ENCODE data around the gene MMD2.
"Not testable (repeated sequence)": the region's sequence is repeated elsewhere in the genome, so short reads cannot be mapped to it uniquely, and the experiment has no call there.

The MMD2 gene, protein sequence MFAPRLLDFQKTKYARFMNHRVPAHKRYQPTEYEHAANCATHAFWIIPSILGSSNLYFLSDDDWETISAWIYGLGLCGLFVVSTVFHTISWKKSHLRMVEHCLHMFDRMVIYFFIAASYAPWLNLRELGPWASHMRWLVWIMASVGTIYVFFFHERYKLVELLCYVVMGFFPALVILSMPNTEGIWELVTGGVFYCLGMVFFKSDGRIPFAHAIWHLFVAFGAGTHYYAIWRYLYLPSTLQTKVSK

DNA sequence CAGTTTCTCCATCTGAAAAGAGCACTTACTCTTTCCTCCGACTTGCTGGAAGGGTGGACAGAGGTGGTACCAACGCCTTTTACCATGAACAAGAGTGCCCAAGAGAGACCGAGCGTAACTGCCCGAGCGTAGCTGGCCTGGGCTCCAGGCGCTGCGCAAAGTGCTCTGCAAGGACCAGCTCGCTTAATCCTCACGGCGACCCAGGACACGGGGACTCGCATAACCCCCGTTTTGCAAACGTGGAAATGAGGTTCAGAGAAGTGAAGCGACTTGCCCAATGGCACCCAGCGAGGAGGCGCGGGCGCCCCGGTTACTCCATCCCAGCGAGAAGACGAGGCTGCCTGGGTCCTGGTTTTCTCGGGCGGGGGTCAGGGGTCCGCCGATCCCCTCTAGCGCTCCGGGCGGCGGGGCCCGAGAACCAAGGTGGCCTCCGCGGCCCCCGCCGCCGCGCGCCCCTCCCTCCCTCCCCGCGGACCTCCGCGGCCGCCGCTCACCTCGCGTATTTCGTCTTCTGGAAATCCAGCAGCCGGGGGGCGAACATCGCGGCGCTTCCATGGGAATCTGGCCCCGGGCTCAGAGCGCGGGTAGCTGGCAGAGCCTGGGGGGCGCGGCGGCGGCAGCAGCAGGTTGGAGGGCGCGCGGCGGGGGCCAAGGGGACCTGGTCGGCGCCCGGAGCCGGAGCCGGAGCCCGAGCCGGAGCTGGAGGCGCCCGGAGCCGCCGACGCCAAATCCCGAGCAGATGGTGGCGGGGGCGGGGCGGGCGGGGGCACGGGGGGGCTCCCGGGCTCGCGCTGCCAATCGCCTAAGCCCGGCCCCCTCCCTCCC is at the start of gene MMD2:
Gene MMD2 (minus strand): TSS at position 711 of the 825 bp plus-strand sequence. CDS start 170 bp downstream, at position 541.
- DNase-seq: peak; percentile 45

DNA sequence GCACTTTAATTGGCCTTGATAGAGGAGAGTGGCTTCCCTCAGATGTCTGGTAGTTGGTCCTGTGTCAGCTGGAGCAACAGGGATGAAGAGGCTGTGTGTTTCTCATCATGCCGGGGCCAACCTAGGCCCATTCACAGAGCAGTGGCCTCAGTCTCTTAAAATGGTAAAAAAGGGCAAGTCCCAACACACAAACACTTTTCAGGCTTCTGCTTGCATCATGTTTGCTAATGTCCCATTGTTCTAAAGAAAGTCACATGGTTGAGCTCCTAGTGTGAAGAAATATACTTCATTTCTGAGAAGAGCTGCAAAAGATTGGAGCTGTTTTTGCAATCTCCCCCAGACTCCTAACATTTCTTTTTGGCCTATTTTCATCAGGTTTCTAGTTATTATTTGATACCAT is 46.1 kb upstream of the MMD2 start:
- no peak for DNase-seq

DNA sequence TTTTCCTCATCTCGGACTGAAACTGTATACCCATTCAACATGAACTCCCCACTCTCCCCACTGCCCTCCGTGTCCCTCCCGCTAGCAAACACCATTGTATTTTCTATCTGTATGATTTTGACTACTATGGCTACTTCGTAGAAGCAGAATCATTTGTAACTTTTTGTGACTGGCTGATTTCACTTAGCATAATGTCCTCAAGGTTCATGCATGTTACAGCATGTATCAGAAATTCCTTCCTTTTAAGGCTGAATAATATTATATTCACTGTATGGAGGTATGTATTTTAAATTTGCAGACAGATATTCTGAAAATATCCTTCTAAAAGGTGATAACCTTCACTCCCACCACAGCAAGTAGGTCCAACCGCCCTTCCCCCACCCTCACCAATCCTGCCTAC is 42.9 kb upstream of the MMD2 start:
- DNase-seq: no peak

DNA sequence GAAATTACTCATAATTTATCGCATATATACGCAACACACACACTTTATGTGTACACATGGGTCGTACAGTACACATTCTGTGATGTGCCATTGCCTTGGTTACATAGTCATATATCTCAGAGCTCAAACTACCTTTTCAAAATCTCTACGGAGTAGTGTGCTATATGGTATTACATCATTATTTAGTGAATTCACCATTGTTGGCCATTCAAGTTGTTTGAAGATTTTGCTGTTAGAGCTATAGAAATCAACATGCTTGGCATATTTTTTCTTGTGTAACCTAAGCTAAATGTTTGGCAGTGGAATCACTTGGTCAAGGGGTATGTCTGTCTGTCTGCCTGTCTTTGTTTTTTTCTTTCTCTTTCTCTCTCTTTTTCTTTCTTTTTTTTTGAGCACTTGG is 42.0 kb upstream of the MMD2 start:
- DNase-seq: no peak

DNA sequence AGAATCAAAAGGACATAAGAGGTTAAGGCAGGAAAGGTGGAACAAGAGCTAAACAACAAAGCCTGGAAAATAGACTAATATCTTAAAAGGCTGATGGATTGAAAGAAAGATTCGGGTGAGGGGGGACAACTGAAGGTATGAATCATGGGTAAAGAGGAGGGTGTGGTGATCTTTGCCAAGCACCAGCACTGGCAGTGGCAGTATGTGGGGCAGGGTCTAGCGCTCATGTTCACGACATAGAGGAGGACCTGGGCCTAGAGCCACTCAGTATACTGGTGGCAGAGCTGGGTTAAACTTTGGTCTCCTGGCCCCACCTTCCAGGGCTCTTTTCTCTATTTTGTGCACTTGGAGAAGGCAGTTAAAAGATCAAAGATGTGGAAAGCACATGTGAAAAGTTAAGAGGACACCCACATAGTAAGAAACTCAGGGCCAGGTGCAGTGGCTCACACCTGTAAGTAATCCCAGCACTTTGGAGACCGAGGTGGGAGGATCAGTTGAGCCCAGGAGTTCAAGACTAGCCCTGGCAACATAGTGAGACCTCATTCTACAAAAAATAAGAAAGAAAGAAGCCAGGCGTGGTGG is 40.5 kb upstream of the MMD2 start:
- DNase-seq: no peak

DNA sequence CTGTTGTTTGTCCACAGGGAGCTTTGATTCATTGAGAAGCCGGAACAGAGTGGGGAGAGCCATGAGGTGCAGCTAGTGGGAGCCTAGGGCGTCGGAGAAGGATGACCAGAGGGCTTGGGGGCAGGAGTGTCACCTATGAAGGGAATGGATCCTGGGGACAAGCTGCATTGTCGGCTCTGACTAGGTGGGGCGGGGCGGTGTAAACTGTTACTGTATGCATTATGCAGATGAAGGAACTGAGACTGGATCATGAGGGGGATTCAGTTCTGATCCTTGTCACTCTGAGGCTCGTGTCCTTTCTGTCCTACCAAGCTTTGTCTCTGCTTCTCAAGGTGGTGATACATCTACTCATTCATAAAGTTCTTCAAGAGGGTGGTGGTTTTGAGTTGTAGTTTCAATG is 39.9 kb upstream of the MMD2 start:
- no peak for DNase-seq

DNA sequence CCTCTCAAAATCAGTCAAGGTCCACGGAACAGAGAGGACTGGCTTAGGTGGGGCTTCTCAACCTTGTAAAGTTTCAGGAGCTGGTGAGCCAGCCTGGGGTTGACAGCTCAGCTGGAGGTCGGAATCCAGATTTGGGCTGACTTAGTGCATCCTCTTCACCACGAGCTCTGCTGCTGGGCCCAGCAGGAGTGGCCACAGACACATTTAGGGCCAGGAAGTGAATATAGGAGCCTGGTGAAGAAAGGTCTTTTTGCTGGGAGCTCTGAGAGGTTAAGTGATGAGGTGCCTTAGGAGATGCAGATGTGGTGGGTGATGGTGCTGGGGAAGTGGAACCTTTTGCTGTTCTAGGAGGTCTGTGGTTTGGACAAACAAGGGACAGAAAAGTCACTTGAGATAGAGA is 39.3 kb upstream of the MMD2 start:
- no peak for DNase-seq

DNA sequence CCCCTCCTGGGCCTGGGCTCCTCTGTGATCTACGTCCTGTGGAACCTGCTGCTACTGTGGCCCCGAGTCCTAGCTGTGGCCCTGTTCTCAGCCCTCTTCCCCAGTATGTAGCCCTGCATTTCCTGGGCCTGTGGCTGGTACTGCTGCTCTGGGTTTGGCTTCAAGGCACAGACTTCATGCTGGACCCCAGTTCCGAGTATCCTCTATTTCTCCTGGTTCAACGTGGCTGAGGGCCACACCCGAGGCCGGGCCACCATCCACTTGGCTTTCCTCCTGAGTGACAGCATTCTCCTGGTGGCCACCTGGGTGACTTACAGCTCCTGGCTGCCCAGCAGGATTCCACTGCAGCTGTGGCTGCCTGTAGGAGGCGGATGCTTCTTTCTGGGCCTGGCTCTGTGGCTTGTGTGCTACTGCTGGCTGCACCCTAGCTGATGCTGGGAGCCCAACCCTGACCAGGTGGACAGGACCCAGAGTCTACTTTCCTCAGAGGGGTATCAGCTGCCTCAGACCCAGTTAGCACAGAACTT is 37.8 kb upstream of the MMD2 start:
- DNase-seq: no peak

DNA sequence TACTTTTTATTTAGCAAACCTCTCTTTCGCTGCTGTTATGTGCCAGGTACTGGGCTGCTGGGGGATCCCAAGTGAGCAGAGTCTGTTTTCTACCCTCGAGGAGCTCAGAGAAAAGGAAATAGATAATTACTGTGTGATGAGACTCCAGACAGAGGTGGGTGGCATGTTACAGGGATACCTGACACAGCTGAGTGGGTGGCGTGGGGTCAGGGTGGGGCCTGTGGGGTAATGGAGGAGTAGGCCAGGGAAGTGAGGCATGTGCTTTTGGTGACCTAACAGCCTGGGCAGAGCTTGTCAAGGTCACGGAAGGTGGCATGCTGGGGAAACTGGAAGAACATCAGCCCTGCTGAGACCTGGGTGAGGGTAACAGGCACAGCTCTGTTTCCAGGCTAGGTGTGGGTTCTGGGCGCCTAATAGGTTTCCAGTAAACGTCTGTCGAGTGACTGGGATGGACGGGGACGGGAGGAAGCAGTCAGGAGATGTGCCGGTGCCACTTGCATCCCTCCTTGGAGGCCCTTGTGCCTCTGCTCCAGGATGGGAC is 36.5 kb upstream of the MMD2 start:
- DNase-seq: no peak

DNA sequence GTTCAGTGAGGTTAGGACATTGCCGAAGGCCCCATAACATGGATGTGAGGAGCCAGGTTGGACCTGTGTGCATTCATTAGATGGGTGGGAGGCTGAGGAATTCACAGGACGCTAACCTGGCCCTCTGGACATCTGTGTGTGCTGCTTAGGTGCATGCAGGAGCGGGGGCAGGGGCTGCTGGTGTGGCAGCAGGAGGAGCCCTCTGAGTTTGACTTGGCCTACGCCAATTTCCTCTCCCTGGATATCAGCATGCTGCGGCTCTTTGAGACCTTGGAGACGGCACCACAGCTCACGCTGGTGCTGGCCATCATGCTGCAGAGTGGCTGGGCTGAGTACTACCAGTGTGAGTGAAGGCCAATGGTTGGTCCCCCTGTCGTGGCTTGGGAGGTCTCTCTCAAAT is 34.5 kb upstream of the MMD2 start:
- DNase-seq: no peak

DNA sequence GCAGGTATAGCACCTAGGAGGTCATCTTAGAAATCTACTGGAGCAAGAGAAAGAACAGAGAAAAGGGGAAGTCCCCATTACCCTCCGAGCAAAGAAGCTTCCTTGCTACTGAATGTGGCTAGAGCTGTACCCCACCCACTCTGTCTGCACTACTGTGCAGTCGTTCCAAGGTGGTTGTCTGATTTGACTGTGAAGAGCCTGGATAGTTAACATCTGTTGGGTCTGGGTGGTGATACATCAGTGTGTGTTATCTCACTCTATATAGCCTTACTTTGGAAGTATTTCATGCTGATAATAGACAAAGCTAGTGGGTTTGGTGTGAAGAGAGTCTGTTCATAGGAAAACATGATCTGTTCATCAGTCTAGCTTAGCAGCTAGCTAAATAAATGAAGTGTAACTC is 23.8 kb upstream of the MMD2 start:
- not testable (repeated sequence) for DNase-seq

DNA sequence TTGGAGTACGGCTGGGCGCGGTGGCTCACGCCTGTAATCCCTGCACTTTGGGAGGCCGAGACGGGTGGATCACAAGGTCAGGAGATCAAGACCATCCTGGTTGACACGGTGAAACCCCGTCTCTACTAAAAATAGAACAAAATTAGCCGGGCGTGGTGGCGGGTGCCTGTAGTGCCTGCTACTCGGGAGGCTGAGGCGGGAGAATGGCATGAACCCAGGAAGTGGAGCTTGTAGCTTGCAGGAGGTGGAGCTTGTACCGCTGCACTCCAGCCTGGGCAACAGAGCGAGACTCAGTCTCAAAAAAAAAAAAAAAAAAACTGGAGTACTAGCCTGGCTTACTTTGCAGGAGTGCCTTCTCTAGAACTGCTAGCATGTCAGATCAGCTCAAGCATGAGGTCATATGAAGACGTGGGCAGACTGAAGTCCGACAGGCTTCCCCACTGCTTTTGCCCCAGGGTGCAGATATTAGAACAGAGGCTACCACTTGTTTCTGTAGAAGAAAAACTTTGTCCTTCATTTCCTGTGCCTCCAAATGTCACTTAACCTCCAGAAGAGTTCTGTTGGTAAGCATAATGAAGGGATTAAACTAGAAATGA is 22.4 kb upstream of the MMD2 start:
- not testable (repeated sequence) for DNase-seq

DNA sequence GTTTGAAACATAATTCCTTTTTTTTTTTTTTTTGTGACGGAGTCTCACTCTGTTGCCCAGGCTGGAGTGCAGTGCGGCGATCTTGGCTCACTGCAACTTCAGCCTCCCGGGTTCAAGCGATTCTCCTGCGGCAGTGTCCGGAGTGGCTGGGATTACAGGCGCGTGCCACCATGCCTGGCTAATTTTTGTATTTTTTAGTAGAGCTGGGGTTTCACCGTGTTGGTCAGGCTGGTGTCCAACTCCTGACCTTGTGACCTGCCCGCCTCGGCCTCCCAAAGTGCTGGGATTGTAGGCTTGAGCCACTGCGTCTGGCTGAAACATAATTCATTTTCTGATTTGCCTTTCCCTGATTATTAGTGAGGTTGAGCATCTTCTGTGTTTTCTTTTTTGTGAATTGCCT is 16.6 kb upstream of the MMD2 start:
- not testable (repeated sequence) for DNase-seq

DNA sequence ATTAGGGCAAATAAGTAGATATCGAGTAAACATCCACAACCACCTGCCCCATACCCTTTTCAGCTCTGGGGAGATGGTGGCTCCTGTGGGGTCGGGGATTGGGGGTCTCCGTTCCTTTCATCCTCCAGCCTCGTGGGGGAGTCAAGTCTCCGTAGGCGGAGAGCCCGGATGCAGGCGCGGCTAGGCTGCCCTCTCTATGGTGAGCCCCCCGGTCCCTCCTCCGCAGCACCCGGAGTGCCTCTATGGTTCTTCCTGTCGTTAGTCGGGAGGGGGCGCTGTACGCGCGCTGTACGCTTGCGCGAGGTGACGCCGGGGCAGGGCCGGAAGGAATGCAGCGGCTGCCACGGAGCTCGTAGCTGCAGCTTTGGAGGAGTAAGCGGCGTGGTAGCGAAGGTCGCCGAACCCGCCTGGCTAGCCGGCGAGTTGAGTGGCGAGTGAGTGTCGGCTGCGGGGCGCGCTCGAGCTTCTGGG is 14.8 kb upstream of the MMD2 start:
- DNase-seq: peak; percentile 93

DNA sequence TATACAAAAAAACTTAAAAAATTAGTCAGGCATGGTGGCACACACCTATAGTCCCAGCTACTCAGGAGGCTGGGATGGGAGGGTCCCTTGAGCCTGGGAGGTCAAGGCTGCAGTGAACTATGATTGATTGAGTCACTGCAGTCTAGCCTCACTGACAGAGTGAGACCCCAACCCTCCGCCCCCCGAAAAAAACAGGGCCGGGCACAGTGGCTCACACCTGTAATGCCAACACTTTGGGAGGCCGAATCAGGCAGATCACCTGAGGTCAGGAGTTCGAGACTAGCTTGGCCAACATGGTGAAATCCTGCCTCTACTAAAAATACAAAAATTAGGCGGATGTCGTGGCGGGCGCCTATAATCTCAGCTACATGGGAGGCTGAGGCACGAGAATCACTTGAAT is 13.5 kb upstream of the MMD2 start:
- not testable (repeated sequence) for DNase-seq

DNA sequence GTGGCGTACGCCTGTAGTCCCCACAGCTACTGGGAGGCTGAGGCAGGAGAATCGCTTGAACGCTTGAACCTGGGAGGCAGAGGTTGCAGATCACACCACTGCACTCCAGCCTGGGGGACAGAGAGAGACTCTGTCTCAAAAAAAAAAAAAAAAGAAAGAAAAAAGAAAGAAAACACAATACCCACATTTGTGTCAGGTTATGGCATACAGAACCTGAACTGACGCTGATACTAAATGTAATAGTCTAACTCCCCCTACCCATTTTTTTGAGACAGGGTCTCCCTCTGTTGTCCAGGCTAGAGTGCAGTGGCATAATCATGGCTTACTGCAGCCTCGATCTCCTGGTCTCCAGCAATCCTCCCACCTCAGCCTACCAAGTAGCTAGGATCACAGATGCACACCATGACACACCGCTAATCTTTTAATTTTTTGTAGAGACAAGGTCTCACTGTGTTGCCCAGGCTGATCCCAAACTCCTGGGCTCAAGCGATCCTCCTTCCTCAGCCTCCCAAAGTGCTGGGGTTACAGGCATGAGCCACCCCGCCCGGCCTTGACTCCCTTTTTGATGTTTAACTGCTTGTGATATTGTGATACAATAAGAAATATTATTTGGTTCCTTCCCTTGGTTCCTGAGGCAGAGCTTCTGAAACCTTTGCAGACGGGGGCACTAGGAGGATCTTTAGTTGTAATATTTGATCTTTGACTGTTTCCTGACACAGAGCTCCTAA is 6.5 kb upstream of the MMD2 start:
- DNase-seq: no peak

DNA sequence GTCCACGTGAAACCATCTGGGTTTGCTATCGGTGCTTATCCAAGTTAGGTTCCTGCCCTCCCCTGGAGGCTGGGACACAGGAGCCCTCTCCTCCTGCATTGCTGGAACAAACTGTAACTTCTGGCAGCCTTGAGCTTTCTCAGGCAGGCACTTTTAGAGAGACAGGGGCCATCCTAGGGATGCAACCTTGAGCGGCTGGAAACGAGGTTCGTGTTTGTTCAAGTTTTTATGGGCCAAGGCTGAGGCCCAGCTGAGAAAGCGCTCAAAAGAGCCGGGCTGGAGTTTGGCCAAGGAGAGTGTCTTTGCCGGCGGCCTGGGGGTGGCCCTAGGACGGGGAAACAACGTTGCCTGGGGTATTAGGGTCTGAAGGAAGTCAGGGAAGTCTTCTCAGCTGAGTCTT is 5.5 kb upstream of the MMD2 start:
- no peak for DNase-seq

DNA sequence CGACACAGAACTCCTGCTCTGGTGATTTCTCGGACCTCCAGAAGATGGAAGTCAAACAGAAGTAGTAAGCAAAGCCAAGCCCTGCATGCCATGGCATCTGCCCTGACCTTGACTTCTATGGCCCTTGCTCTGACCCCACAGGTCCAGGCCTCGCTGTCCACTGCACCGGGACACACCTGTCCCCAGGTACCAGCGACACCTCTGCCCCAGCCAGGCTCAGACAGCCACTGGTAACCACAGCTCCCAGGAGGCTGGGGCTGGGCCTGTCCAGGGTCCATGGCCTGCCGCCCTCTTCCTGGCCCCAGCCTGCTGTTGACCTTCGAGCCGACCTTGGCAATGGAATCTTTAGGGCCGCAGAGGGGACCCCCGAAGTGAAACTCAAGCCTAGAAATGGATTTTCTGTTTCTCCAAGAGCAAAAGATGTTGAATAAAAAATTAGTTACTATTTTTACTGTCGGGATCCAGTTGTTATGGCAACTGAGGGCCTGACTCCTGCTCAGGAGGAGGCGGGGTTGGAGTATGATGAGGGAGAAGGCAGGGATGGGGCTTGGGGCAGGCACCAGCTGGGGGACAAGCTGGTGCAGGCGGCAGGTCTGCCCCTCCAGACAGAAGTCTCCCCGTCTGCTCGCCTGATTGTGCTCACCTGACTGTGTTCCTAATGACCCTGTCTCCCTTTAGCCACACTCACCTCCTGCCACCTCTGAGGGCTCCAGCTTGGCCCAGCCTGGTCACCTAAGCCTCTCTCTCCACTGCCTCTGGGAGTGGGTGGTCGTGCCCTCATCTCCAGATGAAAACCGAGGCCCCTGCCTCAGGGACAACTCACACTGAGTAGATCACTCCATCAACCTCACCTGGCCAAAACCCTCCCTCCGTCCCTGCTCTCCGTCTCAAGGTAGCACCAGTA is 4.1 kb upstream of the MMD2 start:
- DNase-seq: no peak

DNA sequence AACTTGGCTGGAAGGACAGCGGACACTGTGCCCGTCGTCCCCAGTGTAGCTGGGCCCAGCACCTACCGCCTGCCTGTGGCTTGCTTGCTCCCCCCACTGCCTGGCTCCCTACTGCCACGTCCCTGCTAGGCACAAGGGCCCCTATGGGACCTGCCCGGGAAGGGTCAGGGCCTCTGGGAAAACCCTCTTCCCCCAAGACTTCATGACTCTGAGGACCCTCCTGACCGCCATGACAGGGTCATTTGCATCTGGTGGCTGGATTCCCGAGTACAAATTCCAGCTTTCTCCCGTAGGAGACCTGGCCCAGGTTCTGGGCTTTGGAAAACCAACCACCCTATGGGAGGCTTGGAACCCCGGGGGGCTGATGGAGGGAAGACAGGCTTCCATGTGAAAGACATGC is 1.4 kb upstream of the MMD2 start:
- no peak for DNase-seq

DNA sequence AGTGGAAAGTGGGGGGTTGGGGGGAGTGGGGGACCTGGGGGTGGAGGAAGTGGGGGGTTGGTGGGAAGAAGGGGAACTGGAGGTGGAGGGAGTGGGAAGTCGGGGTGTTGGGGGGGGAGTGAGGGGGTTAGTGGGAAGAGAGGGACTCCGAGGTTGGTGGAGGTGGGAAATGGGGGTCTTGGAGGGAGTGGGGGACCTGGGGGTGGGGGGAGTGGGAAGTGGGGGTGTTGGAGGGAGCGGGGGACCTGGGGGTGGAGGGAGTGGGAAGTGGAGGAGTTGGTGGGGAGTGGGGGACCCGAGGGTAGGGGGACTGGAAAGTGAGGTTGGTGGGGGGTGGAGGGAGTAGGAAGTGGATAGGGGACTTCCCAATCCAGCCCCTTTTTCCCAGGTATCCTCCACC is 906 bp upstream of the MMD2 start:
- no peak for DNase-seq

DNA sequence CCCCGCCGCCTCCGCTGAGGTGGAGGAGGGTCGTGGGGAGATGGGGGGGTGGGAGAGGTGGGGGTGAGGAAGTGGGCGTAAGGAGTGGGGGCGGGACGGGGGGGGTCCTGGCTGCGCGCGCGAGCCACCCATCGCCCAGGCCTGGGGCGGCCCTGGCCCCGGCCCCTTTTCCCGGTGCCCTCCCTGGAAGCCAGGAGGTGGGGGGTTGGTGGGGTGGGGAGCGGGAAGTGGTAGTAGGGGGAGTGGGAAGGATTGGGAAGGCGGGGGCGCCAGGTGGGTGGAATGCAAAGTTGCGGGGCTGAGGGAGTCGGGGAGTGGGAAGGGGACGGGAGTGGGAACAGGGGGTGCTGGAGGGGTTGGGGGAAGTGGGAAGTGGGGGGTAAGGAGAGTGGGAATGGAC is 319 bp upstream of the MMD2 start:
- DNase-seq: no peak
